ENCODE data around the gene ATP6V1G2.

The ATP6V1G2 gene

DNA sequence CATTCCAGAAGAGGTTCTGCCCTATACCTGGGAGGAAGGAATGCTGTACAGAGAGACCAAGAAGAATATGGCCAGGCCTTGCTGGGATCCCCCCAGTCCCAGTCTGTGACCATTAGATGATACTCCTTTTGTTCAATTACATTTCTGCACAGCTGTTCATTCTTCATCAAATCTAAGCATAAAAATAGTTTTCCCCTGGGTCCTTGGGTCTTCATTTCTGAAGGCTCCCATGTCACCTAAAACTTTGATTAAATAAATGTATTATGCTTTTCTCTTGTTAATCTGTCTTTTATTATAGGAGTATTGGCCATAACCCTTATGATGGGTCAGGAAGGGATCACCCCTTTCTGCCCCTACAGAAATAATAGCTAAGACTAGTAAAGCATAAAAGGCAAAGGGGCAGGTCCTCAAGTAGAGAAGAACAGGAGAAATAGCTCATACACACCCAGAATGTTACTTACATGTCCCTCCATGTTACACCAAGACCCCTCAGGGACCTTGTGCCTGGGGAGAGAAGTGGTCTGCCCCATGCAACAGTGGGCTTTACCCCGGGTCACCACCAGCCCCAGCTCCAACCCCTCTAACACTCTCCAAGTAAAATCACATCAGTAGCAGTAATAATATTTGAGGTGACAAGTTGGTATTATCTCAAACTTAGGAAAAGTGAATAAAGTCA is 23.6 kb upstream of the ATP6V1G2 start:
- Histone ChIP-seq H2BK120ac (ENCODE audit: insufficient read depth, low read length, poor library complexity) (no peak overlapping the region), H3K27ac (ENCODE audit: low read depth, low read length) (no peak overlapping the region), H3K36me3 (ENCODE audit: control insufficient read depth in 1 of 2, insufficient read depth in 2 of 2, low read length in 2 of 2) (no peaks in the 10 kb centered on the region), H3K4me1 (ENCODE audit: control insufficient read depth in 1 of 2, insufficient read depth in 2 of 2, low read length in 2 of 2) (peaks cover 21 to 22% of the 10 kb centered on the region in 2 experiments), H2BK12ac (ENCODE audit: low read length) (no peak overlapping the region), H2BK5ac (ENCODE audit: low read depth, low read length, poor library complexity) (no peak overlapping the region), H2AFZ (ENCODE audit: insufficient read depth, low read length, poor library complexity) (no peak overlapping the region), H3K18ac (ENCODE audit: low read length) (no peak overlapping the region), H4K8ac (ENCODE audit: low read depth, low read length) (no peak overlapping the region), H3K79me2 (ENCODE audit: control insufficient read depth, insufficient read depth, low read length, poor library complexity) (no peaks in the 10 kb centered on the region), H4K12ac (ENCODE audit: low read depth, low read length) (no peak overlapping the region), H3K14ac (ENCODE audit: low read length) (no peak overlapping the region), H3K23ac (ENCODE audit: low read length) (no peak overlapping the region), H3K9me3 (ENCODE audit: insufficient read depth, low read depth, low read length) (no peaks in the 10 kb centered on the region), H2AK5ac (ENCODE audit: low read length) (no peak overlapping the region), H3K9ac (ENCODE audit: low read length) (no peak overlapping the region), H3K27me3 (ENCODE audit: insufficient read depth, low read length) (no peaks in the 10 kb centered on the region), H3K4me2 (ENCODE audit: low read length) (no peak overlapping the region), H3K4ac (ENCODE audit: low read depth, low read length) (no peak overlapping the region), H4K91ac (ENCODE audit: low read depth, low read length) (no peak overlapping the region), H3K79me1 (ENCODE audit: low read length) (peaks cover 15% of the 10 kb centered on the region), H3K4me3 (ENCODE audit: low read depth, low read length) (no peak overlapping the region)
- no peak for DNase-seq
- no CpG with 5 or more reads among the region's 1 CpG for WGBS (ENCODE audit: extremely low coverage, insufficient coverage, insufficient read length)

DNA sequence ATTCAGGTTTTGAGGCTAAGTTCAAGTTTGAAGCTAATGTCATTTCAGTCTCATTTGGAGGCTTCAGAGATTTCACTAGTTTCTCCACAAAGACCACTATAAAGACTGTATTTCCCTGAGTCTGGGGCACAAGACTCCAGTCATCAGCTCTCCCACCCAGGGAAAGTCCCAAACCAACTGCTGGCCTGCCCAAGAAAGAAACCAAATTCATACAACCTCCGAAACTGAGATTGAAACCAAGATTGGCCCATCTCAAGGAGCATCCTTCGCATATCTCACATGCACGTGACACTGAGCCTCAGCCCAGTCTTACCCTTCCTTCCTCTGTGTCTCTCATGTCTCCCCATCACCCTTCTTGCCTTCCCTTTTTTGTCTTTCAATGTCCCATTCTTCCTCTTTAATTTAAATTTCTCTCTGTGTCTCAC is 22.1 kb upstream of the ATP6V1G2 start:
- Histone ChIP-seq H4K12ac (ENCODE audit: low read depth, low read length) (no peak overlapping the region), H3K18ac (ENCODE audit: low read length) (no peak overlapping the region), H4K8ac (ENCODE audit: low read depth, low read length) (no peak overlapping the region), H3K27me3 (ENCODE audit: insufficient read depth, low read length) (no peaks in the 10 kb centered on the region), H3K79me1 (ENCODE audit: low read length) (peaks cover 6% of the 10 kb centered on the region), H3K4me2 (ENCODE audit: low read length) (no peak overlapping the region), H3K36me3 (ENCODE audit: control insufficient read depth in 1 of 2, insufficient read depth in 2 of 2, low read length in 2 of 2) (no peaks in the 10 kb centered on the region), H3K23ac (ENCODE audit: low read length) (no peak overlapping the region), H3K14ac (ENCODE audit: low read length) (no peak overlapping the region), H3K4ac (ENCODE audit: low read depth, low read length) (no peak overlapping the region), H3K27ac (ENCODE audit: low read depth, low read length) (no peak overlapping the region), H2AFZ (ENCODE audit: insufficient read depth, low read length, poor library complexity) (no peak overlapping the region), H3K79me2 (ENCODE audit: control insufficient read depth, insufficient read depth, low read length, poor library complexity) (no peaks in the 10 kb centered on the region), H2BK120ac (ENCODE audit: insufficient read depth, low read length, poor library complexity) (no peak overlapping the region), H3K9me3 (ENCODE audit: insufficient read depth, low read depth, low read length) (no peaks in the 10 kb centered on the region), H2BK5ac (ENCODE audit: low read depth, low read length, poor library complexity) (no peak overlapping the region), H3K4me1 (ENCODE audit: control insufficient read depth in 1 of 2, insufficient read depth in 2 of 2, low read length in 2 of 2) (peaks cover 8 to 9% of the 10 kb centered on the region in 2 experiments), H4K91ac (ENCODE audit: low read depth, low read length) (no peak overlapping the region), H2BK12ac (ENCODE audit: low read length) (peak overlapping the region; percentile 72), H3K4me3 (ENCODE audit: low read depth, low read length) (no peak overlapping the region), H2AK5ac (ENCODE audit: low read length) (peak overlapping the region; percentile 84), H3K9ac (ENCODE audit: low read length) (no peak overlapping the region)
- peak; percentile 31 to 44 for DNase-seq
- WGBS (ENCODE audit: extremely low coverage, insufficient coverage, insufficient read length) = no CpG with 5 or more reads among the region's 3 CpGs

DNA sequence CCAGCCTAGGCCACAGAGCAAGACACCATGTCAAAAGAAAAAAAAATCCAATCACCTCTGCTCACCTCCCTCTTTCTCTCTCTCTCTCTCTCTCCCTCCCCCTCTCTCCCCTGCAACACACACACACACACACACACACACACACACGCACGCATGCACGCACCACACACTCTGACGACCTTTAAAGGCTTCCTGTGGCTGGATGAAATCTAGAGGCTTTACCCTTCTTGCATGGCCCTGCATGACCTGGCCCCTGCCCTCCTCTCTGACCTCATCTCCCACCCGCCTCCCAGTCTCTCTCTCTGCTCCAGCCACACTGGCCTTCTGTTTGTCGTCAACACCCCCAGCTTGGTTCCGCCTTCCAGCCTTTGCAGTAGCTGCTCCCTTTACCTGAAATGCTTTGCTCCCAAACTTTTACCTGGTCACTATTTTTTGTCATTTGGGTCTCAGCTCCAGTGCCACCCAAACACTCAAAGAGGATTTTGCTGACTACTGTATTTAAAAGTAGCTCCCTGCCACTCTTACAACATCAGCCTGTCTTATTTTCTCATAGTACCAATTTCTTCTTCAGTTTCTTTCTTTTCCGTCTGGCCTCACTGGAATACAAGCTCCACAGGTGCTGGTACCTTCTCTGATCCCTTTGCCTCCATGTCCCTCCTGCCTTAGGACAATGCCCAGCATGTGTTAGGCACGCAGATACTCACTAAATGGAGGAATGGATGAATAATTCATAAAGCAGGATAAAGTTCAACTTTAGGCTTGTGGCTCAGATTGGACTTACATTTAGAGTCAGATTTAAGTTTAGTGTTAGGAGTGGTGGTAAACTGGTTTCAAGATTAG is 21.3 kb upstream of the ATP6V1G2 start:
- Histone ChIP-seq H3K27ac (ENCODE audit: low read depth, low read length) (no peak overlapping the region), H3K9ac (ENCODE audit: low read length) (no peak overlapping the region), H2BK5ac (ENCODE audit: low read depth, low read length, poor library complexity) (no peak overlapping the region), H3K9me3 (ENCODE audit: insufficient read depth, low read depth, low read length) (no peaks in the 10 kb centered on the region), H3K4me2 (ENCODE audit: low read length) (no peak overlapping the region), H2AK5ac (ENCODE audit: low read length) (no peak overlapping the region), H3K27me3 (ENCODE audit: insufficient read depth, low read length) (no peaks in the 10 kb centered on the region), H4K12ac (ENCODE audit: low read depth, low read length) (no peak overlapping the region), H3K79me1 (ENCODE audit: low read length) (peaks cover 3% of the 10 kb centered on the region), H3K23ac (ENCODE audit: low read length) (no peak overlapping the region), H3K36me3 (ENCODE audit: control insufficient read depth in 1 of 2, insufficient read depth in 2 of 2, low read length in 2 of 2) (no peaks in the 10 kb centered on the region), H4K8ac (ENCODE audit: low read depth, low read length) (no peak overlapping the region), H3K14ac (ENCODE audit: low read length) (no peak overlapping the region), H3K18ac (ENCODE audit: low read length) (no peak overlapping the region), H3K4me1 (ENCODE audit: control insufficient read depth in 1 of 2, insufficient read depth in 2 of 2, low read length in 2 of 2) (peaks cover 3 to 6% of the 10 kb centered on the region in 2 experiments), H3K4ac (ENCODE audit: low read depth, low read length) (no peak overlapping the region), H4K91ac (ENCODE audit: low read depth, low read length) (no peak overlapping the region), H2AFZ (ENCODE audit: insufficient read depth, low read length, poor library complexity) (no peak overlapping the region), H2BK120ac (ENCODE audit: insufficient read depth, low read length, poor library complexity) (no peak overlapping the region), H3K79me2 (ENCODE audit: control insufficient read depth, insufficient read depth, low read length, poor library complexity) (no peaks in the 10 kb centered on the region), H2BK12ac (ENCODE audit: low read length) (no peak overlapping the region), H3K4me3 (ENCODE audit: low read depth, low read length) (no peak overlapping the region)
- no CpG with 5 or more reads among the region's 9 CpGs for WGBS (ENCODE audit: extremely low coverage, insufficient coverage, insufficient read length)
- DNase-seq = no peak

DNA sequence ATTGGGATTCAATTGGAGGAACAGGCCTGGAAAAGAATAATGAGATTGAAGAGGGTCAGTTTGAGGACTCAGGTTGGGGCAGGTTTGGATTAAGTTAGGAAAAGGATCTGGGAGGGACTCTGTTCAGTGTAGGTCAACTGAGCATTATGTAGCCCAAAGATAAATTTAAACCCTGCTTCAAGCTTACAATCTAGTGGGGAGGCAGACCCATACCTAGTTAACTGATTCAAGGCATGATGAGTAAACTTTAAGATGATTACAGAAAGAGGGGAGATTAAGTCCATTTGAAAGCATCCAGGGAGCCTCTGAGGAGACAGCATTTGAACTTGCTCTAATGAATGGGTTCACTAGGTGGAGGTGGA is 14.3 kb upstream of the ATP6V1G2 start:
- H3K9me3 ChIP-seq (ENCODE audit: insufficient read depth, low read depth, low read length) = no peaks in the 10 kb centered on the region
- H3K4ac ChIP-seq (ENCODE audit: low read depth, low read length) = no peak overlapping the region
- no peak overlapping the region for H3K18ac ChIP-seq (ENCODE audit: low read length)
- H2BK120ac ChIP-seq (ENCODE audit: insufficient read depth, low read length, poor library complexity) = no peak overlapping the region
- H3K79me1 ChIP-seq (ENCODE audit: low read length) = peaks cover 8% of the 10 kb centered on the region
- H2AFZ ChIP-seq (ENCODE audit: insufficient read depth, low read length, poor library complexity) = no peak overlapping the region
- H3K9ac ChIP-seq (ENCODE audit: low read length) = no peak overlapping the region
- peak overlapping the region; percentile 20 for H2BK5ac ChIP-seq (ENCODE audit: low read depth, low read length, poor library complexity)
- no peak for DNase-seq
- H3K4me1 ChIP-seq (ENCODE audit: control insufficient read depth in 1 of 2, insufficient read depth in 2 of 2, low read length in 2 of 2) = peaks cover 20 to 23% of the 10 kb centered on the region in 2 experiments
- H3K27me3 ChIP-seq (ENCODE audit: insufficient read depth, low read length) = no peaks in the 10 kb centered on the region
- H2BK12ac ChIP-seq (ENCODE audit: low read length) = peak overlapping the region; percentile 39
- H3K4me2 ChIP-seq (ENCODE audit: low read length) = peak overlapping the region; percentile 11
- no peak overlapping the region for H3K23ac ChIP-seq (ENCODE audit: low read length)
- peak overlapping the region; percentile 20 for H4K91ac ChIP-seq (ENCODE audit: low read depth, low read length)
- peak overlapping the region; percentile 23 for H3K27ac ChIP-seq (ENCODE audit: low read depth, low read length)
- no peak overlapping the region for H3K4me3 ChIP-seq (ENCODE audit: low read depth, low read length)
- peaks cover 18 to 22% of the 10 kb centered on the region in 2 experiments for H3K36me3 ChIP-seq (ENCODE audit: control insufficient read depth in 1 of 2, insufficient read depth in 2 of 2, low read length in 2 of 2)
- H3K14ac ChIP-seq (ENCODE audit: low read length) = no peak overlapping the region
- H2AK5ac ChIP-seq (ENCODE audit: low read length) = peak overlapping the region; percentile 60
- no peak overlapping the region for H4K12ac ChIP-seq (ENCODE audit: low read depth, low read length)
- H3K79me2 ChIP-seq (ENCODE audit: control insufficient read depth, insufficient read depth, low read length, poor library complexity) = no peaks in the 10 kb centered on the region
- no peak overlapping the region for H4K8ac ChIP-seq (ENCODE audit: low read depth, low read length)

All from trophoblast cell (in vitro differentiated cells and primary cell).